ENCODE measurements around the gene CALML5. TPM values are rescaled to one million over a fixed set of nuclear protein-coding genes. Genes with fewer than 3 reads are reported as not detected.

Gene CALML5
- total RNA-seq, 4 donors from 2014 or later: not detected

- intact Hi-C loops (cut with DNase I; ENCODE audit: low total_unique reads): no loop called here
- no peak overlapping the region for H3K27ac ChIP-seq
- TF ChIP-seq CTCF (IDR thresholded peaks at IDR 0.05) (no peak), POLR2AphosphoS5 (IDR thresholded peaks at IDR 0.05) (no peak)
- no peak for DNase-seq
- no peaks in the 10 kb centered on the region for H3K27me3 ChIP-seq
- WGBS, 2 donors (ENCODE audit: low coverage in 1 of 2): 91 to 96% methylated on average over 10 to 32 of the region's 32 CpGs
- H3K9me3 ChIP-seq: no peaks in the 10 kb centered on the region
- in situ Hi-C loops (cut with MboI; ENCODE audit: low pct_ligation_motif_present in 1 of 4, low pct_unique_long_range_greater_than_20kb in 1 of 4, low sequenced_read_pairs in 3 of 4): no loop called here
- H3K4me3 ChIP-seq: no peak overlapping the region
- no peaks in the 10 kb centered on the region for H3K36me3 ChIP-seq
- peaks cover 0 to 5% (median 4%) of the 10 kb centered on the region in 4 donors for H3K4me1 ChIP-seq
Measured at GRCh38 chr10:5511231-5511884, 12.0 kb upstream of the CALML5 start.

GRCh38 chr10:5510281-5511072 lies 11.1 kb upstream of the CALML5 start:
- Histone ChIP-seq H3K4me3 (no peak overlapping the region), H3K27ac (no peak overlapping the region), H3K4me1 (no peaks in the 10 kb centered on the region), H3K9me3 (no peaks in the 10 kb centered on the region), H3K27me3 (no peaks in the 10 kb centered on the region), H3K36me3 (no peaks in the 10 kb centered on the region)
- in situ Hi-C loops (cut with MboI; ENCODE audit: low pct_ligation_motif_present in 1 of 4, low pct_unique_long_range_greater_than_20kb in 1 of 4, low sequenced_read_pairs in 3 of 4) (no loop called here), intact Hi-C loops (cut with DNase I; ENCODE audit: low total_unique reads) (no loop called here)
- TF ChIP-seq EP300 (IDR thresholded peaks at IDR 0.05; ENCODE audit: low read depth) (no peak), POLR2A (IDR thresholded peaks at IDR 0.05) (no peak), CTCF (IDR thresholded peaks at IDR 0.05) (no peak), POLR2AphosphoS5 (IDR thresholded peaks at IDR 0.05) (no peak)
- 57 to 68% methylated on average over 10 to 16 of the region's 16 CpGs for WGBS, 2 donors (ENCODE audit: low coverage in 1 of 2)
- no peak for DNase-seq

GRCh38 chr10:5509691-5510090 lies 10.3 kb upstream of the CALML5 start:
- no peak overlapping the region for H3K4me3 ChIP-seq
- no peaks in the 10 kb centered on the region for H3K27me3 ChIP-seq
- TF ChIP-seq CTCF (IDR thresholded peaks at IDR 0.05): no peak
- no peak for TF ChIP-seq POLR2AphosphoS5 (IDR thresholded peaks at IDR 0.05)
- no peak for TF ChIP-seq POLR2A (IDR thresholded peaks at IDR 0.05)
- H3K4me1 ChIP-seq: no peaks in the 10 kb centered on the region
- intact Hi-C loops (cut with DNase I; ENCODE audit: low total_unique reads): no loop called here
- H3K27ac ChIP-seq: no peak overlapping the region
- in situ Hi-C loops (cut with MboI; ENCODE audit: low pct_ligation_motif_present in 1 of 4, low pct_unique_long_range_greater_than_20kb in 1 of 4, low sequenced_read_pairs in 3 of 4): no loop called here
- DNase-seq: no peak
- H3K36me3 ChIP-seq: no peaks in the 10 kb centered on the region
- 96% methylated on average over 11 of the region's 11 CpGs; no CpG with 5 or more reads in 1 of the 2 donors for WGBS, 2 donors (ENCODE audit: low coverage in 1 of 2)
- no peaks in the 10 kb centered on the region for H3K9me3 ChIP-seq

- Histone ChIP-seq H3K36me3 (no peaks in the 10 kb centered on the region), H3K4me1 (peaks cover 0 to 1% (median under 1%) of the 10 kb centered on the region in 4 donors), H3K27me3 (no peaks in the 10 kb centered on the region), H3K4me3 (no peak overlapping the region), H3K9me3 (no peaks in the 10 kb centered on the region), H3K27ac (no peak overlapping the region)
- DNase-seq: no peak
- TF ChIP-seq EP300 (IDR thresholded peaks at IDR 0.05; ENCODE audit: low read depth): no peak
- TF ChIP-seq POLR2A (IDR thresholded peaks at IDR 0.05): no peak
- TF ChIP-seq POLR2AphosphoS5 (IDR thresholded peaks at IDR 0.05): no peak
- TF ChIP-seq CTCF (IDR thresholded peaks at IDR 0.05): no peak
- 90% methylated on average over 9 of the region's 9 CpGs; no CpG with 5 or more reads in 1 of the 2 donors for WGBS, 2 donors (ENCODE audit: low coverage in 1 of 2)
- in situ Hi-C loops (cut with MboI; ENCODE audit: low pct_ligation_motif_present in 1 of 4, low pct_unique_long_range_greater_than_20kb in 1 of 4, low sequenced_read_pairs in 3 of 4) (no loop called here), intact Hi-C loops (cut with DNase I; ENCODE audit: low total_unique reads) (no loop called here)
Measured at GRCh38 chr10:5509236-5509635, 9.9 kb upstream of the CALML5 start.

Data from transverse colon (tissue), 4 donors.